Loucy (cell line): Measurements from ENCODE around the gene TCF7L2.

Experiments
- H2AFZ ChIP-seq: fragments of 200-600 bp; sonication (generic); 2 replicates; pipeline ENCODE4 v1.6.0; 2016; ENCODE audit warnings: antibody characterized with exemption, mild to moderate bottlenecking, low read length, moderate library complexity
- H3F3A ChIP-seq: fragments of 200-600 bp; 2 replicates; pipeline ENCODE4 v1.6.0; 2016; ENCODE audit warnings: antibody characterized with exemption, low read depth, mild to moderate bottlenecking
- H3K27me3 ChIP-seq: fragments of 200-600 bp; sonication (generic); 2 replicates; pipeline ENCODE4 v1.6.1; 2014; ENCODE audit warnings: low read length, mild to moderate bottlenecking; ENCODE audit not compliant: insufficient read depth, poor library complexity, severe bottlenecking
- H3K36me3 ChIP-seq: fragments of 200-600 bp; sonication (generic); 2 replicates; pipeline ENCODE4 v1.6.1; 2016; ENCODE audit warnings: low read length; ENCODE audit not compliant: insufficient read depth
- H3K4me1 ChIP-seq: fragments of 200-600 bp; sonication (generic); 2 replicates; pipeline ENCODE4 v1.5.1; 2014; ENCODE audit warnings: low read length, mild to moderate bottlenecking; ENCODE audit not compliant: insufficient read depth, poor library complexity, severe bottlenecking
- H3K4me2 ChIP-seq: fragments of 200-600 bp; sonication (generic); 2 replicates; pipeline ENCODE4 v1.6.0; 2014; ENCODE audit warnings: antibody characterized with exemption, low read length, low read depth, mild to moderate bottlenecking; ENCODE audit not compliant: poor library complexity, severe bottlenecking
- H3K4me3 ChIP-seq: fragments of 200-600 bp; sonication (generic); 2 replicates; pipeline ENCODE4 v1.5.1; 2014; ENCODE audit warnings: low read length, mild to moderate bottlenecking, mixed read lengths; ENCODE audit not compliant: poor library complexity, severe bottlenecking
- H3K79me2 ChIP-seq: fragments of 200-600 bp; sonication (generic); 2 replicates; pipeline ENCODE4 v1.6.1; 2014; ENCODE audit warnings: low read length; ENCODE audit not compliant: insufficient read depth
- H3K9ac ChIP-seq: fragments of 200-600 bp; sonication (generic); 2 replicates; pipeline ENCODE4 v1.6.0; 2014; ENCODE audit warnings: mild to moderate bottlenecking, low read depth, low read length, moderate library complexity; ENCODE audit not compliant: poor library complexity, severe bottlenecking
- H3K9me2 ChIP-seq: fragments of 200-600 bp; sonication (generic); replicated peaks from 2 replicates; pipeline ENCODE4 v1.6.1; 2016; ENCODE audit warnings: low read depth, low read length, mixed read lengths
- H3K9me3 ChIP-seq: fragments of 200-600 bp; sonication (generic); 2 replicates; pipeline ENCODE4 v1.6.1; 2014; ENCODE audit warnings: mild to moderate bottlenecking, antibody characterized with exemption, low read length, low read depth; ENCODE audit not compliant: insufficient read depth
- H4K20me1 ChIP-seq: fragments of 200-600 bp; sonication (generic); 2 replicates; pipeline ENCODE4 v1.6.0; 2014; ENCODE audit warnings: antibody characterized with exemption, low read length, mild to moderate bottlenecking; ENCODE audit not compliant: insufficient read depth, poor library complexity, severe bottlenecking
- CTCF ChIP-seq: fragments of 200-600 bp; sonication (generic); conservative IDR thresholded peaks from 2 replicates; pipeline ENCODE4 v1.5.1; 2014; ENCODE audit warnings: mild to moderate bottlenecking, antibody characterized with exemption, low read length
- EZH2phosphoT487 ChIP-seq: fragments of 200-600 bp; IDR thresholded peaks from 2 replicates; pipeline ENCODE4 v1.6.1; 2018; ENCODE audit warnings: antibody characterized with exemption, mild to moderate bottlenecking, moderate library complexity, borderline replicate concordance

TCF7L2 gene

GRCh38 chr10:113115556-113115955 lies 165.5 kb downstream of the TCF7L2 start:
- no peaks in the 10 kb centered on the region for H3K79me2 ChIP-seq
- H3K9ac ChIP-seq = no peak overlapping the region
- no peak for TF ChIP-seq EZH2phosphoT487
- TF ChIP-seq CTCF = no peak
- H3K9me3 ChIP-seq = no peaks in the 10 kb centered on the region
- H3F3A ChIP-seq = no peaks in the 10 kb centered on the region
- H3K9me2 ChIP-seq = no peaks in the 10 kb centered on the region
- no peaks in the 10 kb centered on the region for H4K20me1 ChIP-seq
- H2AFZ ChIP-seq = no peak overlapping the region
- H3K4me2 ChIP-seq = no peak overlapping the region
- no peak overlapping the region for H3K4me3 ChIP-seq
- no peaks in the 10 kb centered on the region for H3K27me3 ChIP-seq
- no peaks in the 10 kb centered on the region for H3K36me3 ChIP-seq
- peaks cover 4% of the 10 kb centered on the region for H3K4me1 ChIP-seq

- no peaks in the 10 kb centered on the region for H3F3A ChIP-seq
- H3K9me2 ChIP-seq = no peaks in the 10 kb centered on the region
- H3K9me3 ChIP-seq = no peaks in the 10 kb centered on the region
- no peaks in the 10 kb centered on the region for H3K27me3 ChIP-seq
- no peak overlapping the region for H3K4me2 ChIP-seq
- H4K20me1 ChIP-seq = no peaks in the 10 kb centered on the region
- no peak overlapping the region for H2AFZ ChIP-seq
- H3K79me2 ChIP-seq = no peaks in the 10 kb centered on the region
- no peaks in the 10 kb centered on the region for H3K36me3 ChIP-seq
- peaks cover 11% of the 10 kb centered on the region for H3K4me1 ChIP-seq
- no peak overlapping the region for H3K4me3 ChIP-seq
- no peak overlapping the region for H3K9ac ChIP-seq
- no peak for TF ChIP-seq CTCF
- no peak for TF ChIP-seq EZH2phosphoT487
Observed at GRCh38 chr10:113118882-113119281, 168.8 kb downstream of the TCF7L2 start.

GRCh38 chr10:113119801-113120200 lies 169.8 kb downstream of the TCF7L2 start:
- H3K9ac ChIP-seq = no peak overlapping the region
- no peaks in the 10 kb centered on the region for H3K79me2 ChIP-seq
- H4K20me1 ChIP-seq = no peaks in the 10 kb centered on the region
- no peaks in the 10 kb centered on the region for H3F3A ChIP-seq
- H3K4me2 ChIP-seq = no peak overlapping the region
- no peaks in the 10 kb centered on the region for H3K9me3 ChIP-seq
- H3K4me1 ChIP-seq = peaks cover 11% of the 10 kb centered on the region
- no peaks in the 10 kb centered on the region for H3K27me3 ChIP-seq
- no peak for TF ChIP-seq EZH2phosphoT487
- no peak for TF ChIP-seq CTCF
- H3K36me3 ChIP-seq = no peaks in the 10 kb centered on the region
- H3K4me3 ChIP-seq = no peak overlapping the region
- no peaks in the 10 kb centered on the region for H3K9me2 ChIP-seq
- no peak overlapping the region for H2AFZ ChIP-seq
